GM18519 (cell line): ENCODE data around the gene MMP21.

Source experiments
- ATAC-seq: cut with Tn5 transposase; IDR thresholded peaks from one replicate; pipeline ENCODE4 v1.9.1; 2021; ENCODE audit warnings: mild to moderate bottlenecking, moderate library complexity; ENCODE audit not compliant: unreplicated experiment, low FRiP score

The MMP21 gene

GRCh38 chr10:125768219-125768855 lies 7.3 kb downstream of the MMP21 start:
- ATAC-seq, result no peak

- no peak for ATAC-seq
Observed at GRCh38 chr10:125766511-125766910, 9.1 kb downstream of the MMP21 start.

DNA sequence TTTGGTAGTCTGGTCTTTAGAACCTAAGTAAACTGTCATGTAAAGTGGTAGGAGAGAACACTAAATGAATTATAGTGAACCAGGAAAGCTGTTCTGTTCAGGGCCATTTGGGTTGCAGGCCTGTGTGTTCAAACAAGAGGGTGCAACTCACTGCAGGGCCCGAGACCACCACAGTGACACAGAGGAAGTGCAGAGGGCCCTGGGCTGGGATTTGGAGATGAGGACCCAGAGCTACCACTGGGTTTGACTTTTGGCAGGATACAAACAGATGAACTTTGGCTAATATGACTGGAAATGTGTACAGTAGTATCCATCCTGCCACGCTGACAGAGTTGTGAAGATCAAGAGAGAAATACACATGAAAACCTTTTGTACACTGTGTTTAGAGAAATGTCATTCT lies 9.8 kb downstream of the MMP21 start:
- ATAC-seq, result no peak

GRCh38 chr10:125762692-125763648 lies 12.7 kb downstream of the MMP21 start:
- no peak for ATAC-seq

- ATAC-seq, result no peak
Observed at GRCh38 chr10:125761961-125762360, 13.7 kb downstream of the MMP21 start.

DNA sequence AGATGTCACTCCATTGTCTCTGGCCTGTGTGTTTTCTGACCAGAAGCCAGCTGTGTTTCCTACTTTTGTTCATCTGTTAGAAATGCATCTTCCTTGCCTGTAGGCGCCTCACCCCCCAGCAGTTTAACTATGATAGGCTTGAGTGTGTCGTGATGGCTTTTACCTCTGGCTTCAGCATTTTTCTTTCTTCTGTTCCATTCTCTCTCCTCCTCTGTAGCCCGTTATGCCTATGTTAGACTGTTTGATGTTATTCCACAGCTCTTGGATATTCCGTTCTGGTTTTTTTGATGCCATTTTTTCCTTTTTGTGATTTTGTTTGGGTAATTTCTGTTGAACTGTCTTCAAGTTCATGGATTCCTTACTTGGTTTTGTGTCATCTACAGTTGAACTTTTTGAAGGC lies 17.9 kb downstream of the MMP21 start:
- no peak for ATAC-seq

DNA sequence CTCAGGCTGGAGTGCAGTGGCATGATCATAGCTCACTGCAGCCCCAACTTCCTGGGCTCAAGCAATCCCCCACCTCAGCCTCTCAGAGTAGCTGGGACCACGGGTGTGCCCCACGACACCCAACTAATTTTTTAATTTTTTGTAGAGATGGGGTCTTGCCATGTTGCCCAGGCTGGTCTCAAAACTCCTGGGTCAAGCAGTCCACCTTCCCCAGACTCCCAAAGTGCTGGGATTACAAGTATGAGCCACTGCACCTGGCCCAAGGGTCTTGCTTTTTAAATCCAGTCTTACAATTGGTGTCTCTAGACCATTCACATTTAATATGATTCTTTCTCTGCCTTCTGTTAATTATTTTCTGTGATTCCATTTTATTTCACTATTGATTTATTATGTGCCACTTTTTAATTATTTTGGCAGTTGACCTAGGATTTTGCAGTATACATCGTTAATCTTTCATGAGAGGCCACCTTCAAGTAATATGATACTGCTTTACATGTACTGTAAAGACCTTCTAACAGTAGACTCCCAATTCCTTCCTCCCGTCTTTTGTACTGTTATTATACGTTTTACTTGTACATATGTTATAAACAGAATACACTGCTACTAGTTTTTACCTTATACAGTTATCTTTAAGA lies 18.7 kb downstream of the MMP21 start:
- ATAC-seq, result no peak

GRCh38 chr10:125756196-125756595 lies 19.4 kb downstream of the MMP21 start:
- ATAC-seq, result no peak

- no peak for ATAC-seq
Observed at GRCh38 chr10:125747417-125747816, 28.2 kb downstream of the MMP21 start.

DNA sequence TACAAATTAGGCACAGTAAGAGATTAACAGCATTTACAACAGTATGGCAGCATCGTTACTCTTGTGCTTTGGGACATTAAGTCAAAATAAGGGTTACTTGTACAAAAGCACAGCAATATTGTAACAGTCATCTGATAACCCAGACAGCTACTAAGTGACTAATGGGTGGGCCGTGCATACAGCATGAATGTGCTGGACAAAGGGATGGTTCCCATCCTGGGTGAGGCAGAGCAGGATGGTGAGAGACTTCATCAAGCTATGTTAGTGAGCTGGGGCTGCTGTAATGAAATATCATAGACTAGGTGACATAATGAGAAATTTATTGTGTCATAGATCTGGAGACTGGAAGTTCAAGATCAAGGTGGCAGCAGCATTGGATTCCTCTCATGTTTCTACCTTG lies 30.7 kb downstream of the MMP21 start:
- no peak for ATAC-seq

DNA sequence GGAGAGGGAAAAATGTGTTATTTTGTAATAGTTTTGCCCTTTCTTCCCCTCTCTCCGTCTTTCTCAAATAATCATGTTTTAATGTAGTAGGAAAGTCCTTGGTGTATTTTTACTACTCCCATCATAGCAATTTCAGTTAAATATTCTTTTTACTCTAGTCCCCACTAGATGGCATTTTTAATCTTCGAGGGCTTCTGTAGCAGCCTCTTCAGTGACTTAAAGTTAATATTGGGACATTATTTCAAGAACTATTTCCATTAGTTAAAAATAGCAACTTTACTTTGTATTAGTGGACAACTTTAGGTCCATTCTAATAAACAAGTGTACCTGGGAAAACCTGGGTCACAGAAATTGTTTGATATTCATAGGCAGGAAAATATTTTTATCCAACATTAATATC lies 33.2 kb downstream of the MMP21 start:
- no peak for ATAC-seq

GRCh38 chr10:125739994-125740679 lies 35.5 kb downstream of the MMP21 start:
- ATAC-seq, result no peak

GRCh38 chr10:125738206-125738605 lies 37.4 kb downstream of the MMP21 start:
- ATAC-seq, result no peak

DNA sequence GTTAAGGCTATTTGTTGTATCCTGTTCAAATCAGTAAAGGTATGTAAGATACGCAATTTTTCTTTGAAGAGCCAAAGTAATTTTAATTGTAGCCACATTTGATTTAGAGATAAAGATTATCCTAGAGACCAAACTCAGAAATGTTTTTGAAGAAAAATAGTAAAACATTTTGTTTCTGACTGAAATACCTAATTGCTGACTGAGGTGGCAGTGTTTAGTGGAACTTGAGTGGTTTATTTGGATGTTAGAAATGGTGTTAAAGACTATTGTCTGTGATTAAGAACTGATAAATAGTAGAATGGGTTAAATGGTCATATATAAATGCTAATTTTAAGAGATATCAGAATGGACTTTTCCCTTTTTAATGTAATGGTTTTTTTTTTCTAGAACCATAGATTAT lies 40.8 kb downstream of the MMP21 start:
- ATAC-seq, result no peak

- no peak for ATAC-seq
Observed at GRCh38 chr10:125734148-125734547, 41.5 kb downstream of the MMP21 start.

GRCh38 chr10:125727436-125727835 lies 48.2 kb downstream of the MMP21 start:
- ATAC-seq, result no peak

DNA sequence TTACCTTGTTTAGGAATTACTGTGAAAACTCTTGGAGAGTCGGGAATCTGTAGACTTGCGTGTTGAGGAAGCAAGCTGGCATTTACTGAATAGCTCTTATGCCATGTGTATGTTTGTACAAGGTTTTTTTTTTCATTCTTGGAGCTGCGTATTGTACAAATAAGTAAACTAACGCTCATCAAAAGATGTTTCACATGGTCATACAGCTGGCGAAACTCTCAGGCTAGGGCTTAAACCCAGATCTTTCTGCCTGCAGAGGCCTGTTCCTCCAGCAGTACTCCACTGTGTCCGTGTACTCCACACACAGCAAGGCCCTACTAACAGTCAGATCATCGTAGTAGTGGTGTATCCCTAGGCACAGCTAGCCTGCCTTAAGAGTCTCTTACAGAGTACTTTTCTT lies 48.7 kb downstream of the MMP21 start:
- ATAC-seq, result no peak

DNA sequence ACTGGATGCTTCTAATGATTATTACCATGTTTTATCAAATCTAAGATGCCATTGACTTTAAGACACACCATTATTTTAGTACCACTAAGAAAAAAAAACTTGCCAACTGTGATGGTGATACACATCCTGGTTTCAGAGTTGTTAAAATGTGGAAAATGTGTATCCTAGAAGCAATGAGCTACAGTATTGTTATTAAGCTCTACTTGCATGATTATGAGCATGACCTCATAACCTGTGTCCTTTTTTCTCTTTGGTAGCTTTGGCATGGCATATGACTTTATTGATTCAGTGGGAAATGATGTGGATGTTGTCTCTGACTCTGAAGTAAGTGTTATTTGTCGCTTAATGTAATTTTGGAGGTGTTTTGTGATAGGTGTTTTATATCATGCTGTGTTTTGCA lies 52.8 kb downstream of the MMP21 start:
- no peak for ATAC-seq

DNA sequence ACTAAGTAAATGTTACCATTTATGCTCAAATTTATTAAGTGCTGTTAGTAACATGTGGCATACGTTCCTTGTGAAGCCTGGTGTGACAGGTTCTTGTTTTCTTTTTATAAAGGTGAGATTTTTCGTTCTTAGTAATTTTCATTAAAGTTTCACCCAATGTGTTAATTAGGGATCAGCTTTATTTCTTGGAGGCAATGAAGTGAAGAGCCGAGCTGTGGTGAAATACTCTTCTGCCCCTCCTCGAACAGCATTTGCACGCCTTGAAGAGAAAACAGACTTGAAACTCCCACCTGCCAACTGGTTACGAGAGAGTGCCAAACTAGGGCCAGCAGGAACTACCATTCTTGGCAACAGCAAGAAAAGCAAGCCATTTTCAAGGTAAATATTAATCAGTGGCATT lies 54.6 kb downstream of the MMP21 start:
- ATAC-seq, result no peak

DNA sequence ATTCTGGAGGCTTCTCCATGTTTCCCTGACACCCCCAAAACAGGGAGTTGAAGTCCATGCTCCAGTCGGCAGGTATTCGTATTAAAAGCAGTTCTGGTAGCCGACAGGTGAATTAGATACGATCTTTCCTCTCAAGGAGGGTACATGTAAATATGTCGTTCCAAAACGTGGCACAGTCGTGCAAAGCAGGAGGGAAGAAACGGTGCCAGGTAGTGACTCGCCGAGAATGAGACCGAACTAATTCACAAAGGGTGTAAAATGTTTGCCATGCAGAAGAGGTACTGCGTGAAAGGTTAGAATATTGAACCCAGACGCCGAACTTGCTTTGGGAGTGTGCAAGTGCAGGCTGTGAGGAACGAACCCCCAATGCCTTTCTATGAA lies 55.6 kb downstream of the MMP21 start:
- ATAC-seq, result no peak
